HEK293T (cell line): ENCODE data around the gene GLIS2.

Source experiments
- CTCF ChIA-PET: fragments of 350-600 bp; formaldehyde crosslinking; extraction: SDS; loops from one replicate; lab custom pipeline; 2021; ENCODE audit warnings: antibody characterized with exemption, inconsistent platforms; lab: Yijun Ruan, JAX
- POLR2A ChIA-PET: fragments of 350-600 bp; formaldehyde crosslinking; extraction: SDS; loops from one replicate; lab custom pipeline; 2020; ENCODE audit warnings: antibody characterized with exemption, inconsistent platforms; lab: Yijun Ruan, JAX
- DNase-seq: peaks from one replicate; pipeline ENCODE4 v3.0.0; 2012; ENCODE audit warnings: mixed read lengths; ENCODE audit errors: extremely low spot score
- ARNT ChIP-seq: fragments of 450-650 bp; IDR thresholded peaks from 2 replicates; pipeline ENCODE4 v1.6.1; 2017; ENCODE audit warnings: mild to moderate bottlenecking
- BHLHE40 ChIP-seq: fragments of 450-650 bp; IDR thresholded peaks from 2 replicates; pipeline ENCODE4 v1.6.1; 2016; ENCODE audit warnings: mild to moderate bottlenecking, moderate library complexity, borderline replicate concordance
- CTBP1 ChIP-seq: fragments of 450-650 bp; IDR thresholded peaks from 2 replicates; pipeline ENCODE4 v1.6.1; 2016; ENCODE audit warnings: borderline replicate concordance
- ELF4 ChIP-seq: fragments of 450-650 bp; IDR thresholded peaks from 2 replicates; pipeline ENCODE4 v1.6.1; 2017; ENCODE audit warnings: antibody characterized with exemption
- FOXA1 ChIP-seq: fragments of 450-650 bp; IDR thresholded peaks from 2 replicates; pipeline ENCODE4 v1.6.1; 2016; ENCODE audit warnings: mild to moderate bottlenecking
- FOXK2 ChIP-seq: fragments of 450-650 bp; IDR thresholded peaks from 2 replicates; pipeline ENCODE4 v1.6.1; 2016; ENCODE audit warnings: mild to moderate bottlenecking
- FOXM1 ChIP-seq: fragments of 450-650 bp; IDR thresholded peaks from 2 replicates; pipeline ENCODE4 v1.6.1; 2017; ENCODE audit warnings: mild to moderate bottlenecking, borderline replicate concordance
- HDGF ChIP-seq: fragments of 450-650 bp; IDR thresholded peaks from 2 replicates; pipeline ENCODE4 v1.6.1; 2017; ENCODE audit warnings: antibody characterized with exemption, borderline replicate concordance
- L3MBTL2 ChIP-seq: fragments of 450-650 bp; conservative IDR thresholded peaks from 2 replicates; pipeline ENCODE4 v1.6.1; 2016; ENCODE audit warnings: mild to moderate bottlenecking
- LEF1 ChIP-seq: fragments of 450-650 bp; IDR thresholded peaks from 2 replicates; pipeline ENCODE4 v1.6.1; 2017; ENCODE audit warnings: mild to moderate bottlenecking, borderline replicate concordance
- NFRKB ChIP-seq: fragments of 450-650 bp; IDR thresholded peaks from 2 replicates; pipeline ENCODE4 v1.6.1; 2016; ENCODE audit warnings: mild to moderate bottlenecking, moderate library complexity
- SP1 ChIP-seq: fragments of 450-650 bp; IDR thresholded peaks from 2 replicates; pipeline ENCODE4 v1.6.1; 2017
- SUZ12 ChIP-seq: fragments of 450-650 bp; IDR thresholded peaks from 2 replicates; pipeline ENCODE4 v1.6.1; 2016; ENCODE audit warnings: mild to moderate bottlenecking
- TARDBP ChIP-seq: fragments of 450-650 bp; IDR thresholded peaks from 2 replicates; pipeline ENCODE4 v1.6.1; 2016
- ZNF384 ChIP-seq: fragments of 450-650 bp; IDR thresholded peaks from 2 replicates; pipeline ENCODE4 v1.6.1; 2016
- TF ChIP-seq, protein P1 (sequence below): fragments of 450-650 bp; IDR thresholded peaks from 2 replicates; pipeline ENCODE4 v1.6.1; 2016

GLIS2 gene

DNA sequence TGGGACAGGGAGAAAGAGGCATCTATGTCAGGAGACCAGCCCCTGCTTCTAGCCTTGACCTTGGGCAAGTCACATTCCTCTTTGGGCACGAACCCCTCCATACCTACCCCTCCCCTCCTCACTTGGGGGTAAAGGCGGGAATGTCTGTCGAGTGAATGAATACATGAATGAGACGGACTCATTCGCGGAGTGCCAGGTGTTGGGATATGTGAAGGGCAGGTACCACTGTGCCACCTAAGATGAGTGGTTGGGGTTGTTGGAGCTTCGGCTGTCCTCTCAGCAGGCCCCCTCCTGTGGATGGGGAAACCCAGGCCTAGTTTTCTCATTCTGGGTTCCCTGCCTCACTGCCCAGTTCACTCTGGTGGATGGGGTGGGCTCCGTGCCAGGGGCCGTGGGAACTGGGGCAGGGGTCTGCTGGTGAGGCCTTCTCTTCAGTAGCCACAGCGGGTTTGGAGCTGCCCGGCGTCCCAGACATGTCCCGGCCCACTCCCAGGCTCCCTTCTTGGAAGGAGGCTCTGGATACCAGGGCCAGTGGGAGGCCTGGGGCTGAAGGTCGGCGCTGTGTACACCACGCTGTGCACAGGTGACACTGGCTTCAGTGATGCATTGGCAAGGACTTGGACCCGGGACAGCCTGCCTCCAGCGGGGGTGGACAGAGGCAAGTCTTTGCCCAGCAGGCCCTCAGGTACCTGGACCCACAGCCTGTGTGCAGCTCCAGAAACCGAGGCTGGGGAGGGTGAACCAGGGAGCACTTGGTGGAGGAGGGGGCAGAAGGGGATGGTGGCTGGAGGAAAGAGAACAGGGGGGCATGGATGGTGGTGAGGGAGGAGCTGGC lies 5.6 kb downstream of the GLIS2 start:
- TF ChIP-seq BHLHE40 (no peak), ARNT (no peak), SUZ12 (no peak), ELF4 (no peak), LEF1 (no peak)
- DNase-seq = no peak
- ChIA-PET POLR2A (interaction anchor here (1.0 kb wide), 1 partner anchor 14 kb away, joined by 3 read pairs; no protein-coding TSS in a partner anchor), CTCF (no interaction called here)

DNA sequence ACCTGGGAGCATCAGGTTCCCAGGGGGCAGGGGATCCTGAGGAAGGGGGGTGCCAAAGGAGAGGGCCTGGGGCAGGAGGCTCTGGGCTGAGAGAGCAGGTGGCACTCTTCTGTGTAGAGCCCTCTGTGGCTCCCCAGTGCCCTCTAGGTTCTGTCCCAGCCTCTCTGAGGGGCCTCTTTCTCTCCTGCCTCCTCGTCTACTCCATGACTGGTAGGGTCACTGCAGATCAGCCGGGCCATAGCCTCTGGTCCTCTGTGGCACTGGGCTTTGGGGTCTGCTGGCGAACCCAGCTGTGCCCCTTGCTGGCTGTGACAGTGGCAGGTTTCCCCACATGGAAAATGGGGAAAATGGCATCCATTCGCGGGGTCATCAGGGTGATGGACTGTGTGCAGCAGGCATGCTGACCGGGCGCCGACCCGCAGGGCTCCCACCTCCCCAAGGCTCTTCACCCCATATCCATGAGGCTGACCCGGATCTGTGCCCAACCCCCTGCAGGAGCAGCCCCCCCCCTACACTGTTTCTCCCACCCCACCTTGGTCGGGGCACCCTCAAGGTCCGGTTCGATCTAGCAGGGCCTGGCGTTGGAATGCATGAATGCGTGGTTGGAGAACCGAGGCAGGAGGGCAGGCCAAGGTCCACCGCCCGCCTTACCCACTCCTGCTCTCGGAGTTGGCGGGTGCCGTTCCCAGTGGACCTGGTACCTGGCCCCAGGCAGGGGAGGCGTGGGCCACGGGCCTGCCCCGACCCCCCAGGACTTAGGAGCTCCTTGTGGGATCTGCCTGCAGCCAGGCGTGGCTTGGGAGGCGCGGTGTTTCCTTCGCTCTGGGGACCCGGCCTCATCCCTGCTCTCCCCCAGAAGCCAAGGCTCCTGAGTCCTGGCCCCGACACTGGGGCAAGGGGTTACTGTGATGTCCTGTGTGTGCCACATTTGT lies 6.5 kb downstream of the GLIS2 start:
- DNase-seq = no peak
- POLR2A ChIA-PET = interaction anchor here (1.0 kb wide), 1 partner anchor 15 kb away, joined by 3 read pairs; no protein-coding TSS in a partner anchor
- TF ChIP-seq FOXK2 (no peak), ARNT (no peak), NFRKB (no peak)
- CTCF ChIA-PET = no interaction called here

DNA sequence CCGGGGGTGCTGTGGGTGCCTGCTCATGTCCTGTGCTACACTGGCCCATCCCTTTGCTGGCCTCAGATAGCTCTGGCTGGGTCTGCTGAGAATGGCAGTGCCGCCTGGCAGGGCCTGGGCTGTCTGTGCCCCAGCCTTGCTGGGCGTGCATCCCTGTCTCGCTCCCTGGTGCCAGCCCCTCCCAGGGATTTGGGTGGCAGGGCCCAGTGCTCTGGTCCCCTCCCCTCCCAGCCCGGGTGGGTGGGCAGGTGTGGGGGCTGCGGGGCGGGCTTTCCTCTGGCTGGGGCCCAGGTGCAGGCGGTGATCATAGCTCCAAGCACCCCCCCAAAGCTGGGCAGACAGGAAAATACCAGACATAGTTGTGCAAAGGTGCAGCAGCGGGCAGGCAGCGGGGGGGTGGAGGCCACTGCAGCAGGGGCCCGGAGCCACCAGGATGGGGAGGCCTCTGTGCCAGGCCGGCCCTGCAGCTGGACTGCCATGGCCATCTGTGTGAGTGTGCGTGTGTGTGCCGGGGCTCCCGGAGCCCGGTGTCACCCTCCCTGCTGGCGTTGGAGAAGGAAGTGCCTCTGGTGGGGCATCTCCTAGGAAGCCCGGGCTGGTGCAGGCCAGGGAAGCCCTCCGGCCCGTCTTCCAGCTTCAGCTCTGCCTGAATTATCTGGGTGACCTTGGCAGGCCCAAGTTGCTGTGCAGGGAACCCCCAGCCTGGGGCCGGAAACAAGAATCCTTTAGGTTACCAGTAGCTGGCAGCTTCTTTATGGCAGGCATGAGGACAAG lies 7.4 kb downstream of the GLIS2 start:
- no peak for DNase-seq
- POLR2A ChIA-PET = interaction anchor here (1.5 kb wide), 1 partner anchor 8 kb away, joined by 3 read pairs; the partner anchor contains the start of gene GLIS2
- CTCF ChIA-PET = interaction anchor here (0.6 to 1.2 kb wide), 2 partner anchors 34 to 70 kb away, joined by 3 to 6 read pairs; no protein-coding TSS in a partner anchor
- TF ChIP-seq CTBP1 = no peak
- no peak for TF ChIP-seq LEF1
- no peak for TF ChIP-seq TARDBP
- TF ChIP-seq SUZ12 = no peak

DNA sequence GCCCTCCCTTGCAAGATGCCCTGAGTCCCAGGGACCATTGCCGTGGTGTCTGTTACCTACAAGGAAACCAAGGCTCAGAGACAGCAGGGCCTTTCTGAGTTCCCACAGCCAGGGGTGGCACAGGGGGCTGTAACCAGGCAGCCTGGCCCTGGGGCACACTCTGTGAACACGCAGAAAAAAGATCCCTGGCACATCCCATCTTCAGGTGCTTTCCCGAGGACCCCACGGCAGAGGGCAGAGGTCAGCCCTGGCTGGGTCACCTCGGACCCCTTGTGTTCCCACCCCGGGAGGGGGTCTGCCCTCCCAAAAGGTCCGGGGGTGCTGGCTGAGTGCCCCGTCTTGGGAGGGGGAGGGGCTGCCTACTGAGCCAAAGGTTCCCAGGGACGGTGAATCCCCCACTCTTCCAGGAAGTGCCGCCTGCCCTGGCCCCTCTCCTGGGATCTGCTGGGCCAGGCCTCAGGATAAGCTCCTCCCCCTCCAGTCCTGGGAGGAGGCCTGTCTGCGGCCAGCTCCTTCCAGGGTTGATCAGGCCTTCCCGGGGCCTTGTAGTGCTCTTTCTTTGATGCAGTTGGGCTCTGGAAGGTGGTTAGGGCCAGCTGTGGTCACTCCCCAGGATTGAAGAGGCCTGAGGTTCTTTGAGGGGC lies 8.1 kb downstream of the GLIS2 start:
- ChIA-PET CTCF (interaction anchor here (0.6 to 1.2 kb wide), 2 partner anchors 35 to 70 kb away, joined by 3 to 6 read pairs; no protein-coding TSS in a partner anchor), POLR2A (interaction anchor here (1.0 to 1.5 kb wide), 3 partner anchors 9 to 52 kb away, joined by 3 to 5 read pairs (median 3); partner anchors contain the start of gene GLIS2)
- DNase-seq = peak; percentile 64
- TF ChIP-seq HDGF = no peak
- TF ChIP-seq TARDBP = no peak

DNA sequence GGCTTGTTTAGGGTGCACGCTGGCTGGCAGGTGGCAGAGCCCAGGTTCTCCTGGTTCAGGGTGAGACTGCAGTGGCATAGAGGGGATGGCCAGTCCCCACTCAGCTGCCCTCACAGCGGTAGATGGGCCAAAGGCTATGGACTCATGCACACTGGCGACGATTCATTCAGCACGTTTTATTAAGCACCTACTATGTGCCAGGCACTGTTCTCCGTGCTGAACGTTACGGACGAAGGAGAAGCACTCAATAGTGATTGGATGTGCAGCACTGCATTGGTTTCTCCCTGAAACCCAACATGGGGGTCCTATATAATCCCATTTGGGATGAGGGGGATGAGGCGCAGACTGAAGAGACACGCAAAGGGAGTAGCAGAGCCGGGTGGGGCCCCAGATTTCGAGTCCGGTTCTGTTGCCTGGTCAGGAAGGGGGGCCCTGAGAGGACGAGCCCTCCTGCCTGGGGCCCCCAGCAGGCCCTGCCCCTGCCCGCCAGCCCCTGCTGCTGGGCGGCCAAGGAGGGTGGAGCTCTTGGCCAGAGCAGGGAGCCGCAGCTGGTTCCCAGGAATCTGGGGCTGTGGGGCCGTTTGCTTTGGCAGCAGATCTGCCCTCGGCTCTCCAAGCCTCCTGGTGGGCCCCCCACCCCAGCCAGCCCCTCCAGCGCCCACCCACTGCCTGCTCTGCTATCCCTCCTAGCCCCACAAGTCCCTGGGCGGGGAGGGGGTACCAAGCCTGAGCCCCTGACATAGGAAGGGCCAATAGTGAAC lies 8.8 kb downstream of the GLIS2 start:
- TF ChIP-seq SUZ12 (no peak), NFRKB (no peak), TARDBP (no peak), HDGF (no peak), ZNF384 (no peak)
- POLR2A ChIA-PET = interaction anchor here (1.0 to 1.5 kb wide), 4 partner anchors 9 to 53 kb away, joined by 3 to 5 read pairs (median 4); partner anchors contain the start of genes GLIS2 and TFAP4
- CTCF ChIA-PET = interaction anchor here (1.2 kb wide), 1 partner anchor 36 kb away, joined by 6 read pairs; no protein-coding TSS in a partner anchor
- no peak for DNase-seq

DNA sequence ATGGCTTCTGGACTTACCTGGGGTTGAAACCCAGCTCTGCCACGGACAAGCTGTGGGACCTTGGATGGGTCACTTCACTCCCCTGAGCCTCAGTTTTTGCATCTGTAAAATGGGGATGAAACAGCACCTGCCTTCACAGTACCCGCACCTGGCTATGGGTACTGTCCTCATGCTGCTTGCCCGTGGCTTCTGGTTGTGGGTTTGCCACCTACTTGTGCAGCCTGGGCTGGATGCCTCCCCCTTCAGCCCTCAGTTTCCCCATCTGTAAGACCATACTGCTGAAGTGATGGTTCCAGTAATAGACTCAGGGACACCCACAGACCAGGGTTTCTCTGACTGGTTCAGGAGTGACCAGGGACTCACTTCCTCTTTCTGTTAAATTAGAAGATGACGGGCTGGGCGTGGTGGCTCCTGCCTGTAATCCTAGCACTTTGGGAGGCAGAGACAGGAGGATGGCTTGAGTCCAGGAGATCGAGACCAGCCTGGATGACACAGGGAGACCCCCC lies 9.4 kb downstream of the GLIS2 start:
- DNase-seq = no peak
- TF ChIP-seq ZNF384 (no peak), ARNT (no peak), FOXM1 (no peak), LEF1 (no peak), CTBP1 (no peak), BHLHE40 (no peak), NFRKB (no peak), L3MBTL2 (no peak), HDGF (no peak), SP1 (no peak), FOXA1 (no peak), SUZ12 (no peak), TARDBP (no peak), ELF4 (no peak), FOXK2 (no peak)
- TF ChIP-seq, protein P1, sequence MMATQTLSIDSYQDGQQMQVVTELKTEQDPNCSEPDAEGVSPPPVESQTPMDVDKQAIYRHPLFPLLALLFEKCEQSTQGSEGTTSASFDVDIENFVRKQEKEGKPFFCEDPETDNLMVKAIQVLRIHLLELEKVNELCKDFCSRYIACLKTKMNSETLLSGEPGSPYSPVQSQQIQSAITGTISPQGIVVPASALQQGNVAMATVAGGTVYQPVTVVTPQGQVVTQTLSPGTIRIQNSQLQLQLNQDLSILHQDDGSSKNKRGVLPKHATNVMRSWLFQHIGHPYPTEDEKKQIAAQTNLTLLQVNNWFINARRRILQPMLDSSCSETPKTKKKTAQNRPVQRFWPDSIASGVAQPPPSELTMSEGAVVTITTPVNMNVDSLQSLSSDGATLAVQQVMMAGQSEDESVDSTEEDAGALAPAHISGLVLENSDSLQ = no peak
- ChIA-PET POLR2A (interaction anchor here (1.5 kb wide), 1 partner anchor 52 kb away, joined by 5 read pairs; the partner anchor contains the start of gene TFAP4), CTCF (no interaction called here)
